ENCODE data around the gene OR6C65.
A peak's percentile ranks its signal among the peaks of the same experiment; 100 is the strongest.
"Not testable (repeated sequence)": the region's sequence is repeated elsewhere in the genome, so short reads cannot be mapped to it uniquely, and the experiment has no call there.

The OR6C65 gene

DNA sequence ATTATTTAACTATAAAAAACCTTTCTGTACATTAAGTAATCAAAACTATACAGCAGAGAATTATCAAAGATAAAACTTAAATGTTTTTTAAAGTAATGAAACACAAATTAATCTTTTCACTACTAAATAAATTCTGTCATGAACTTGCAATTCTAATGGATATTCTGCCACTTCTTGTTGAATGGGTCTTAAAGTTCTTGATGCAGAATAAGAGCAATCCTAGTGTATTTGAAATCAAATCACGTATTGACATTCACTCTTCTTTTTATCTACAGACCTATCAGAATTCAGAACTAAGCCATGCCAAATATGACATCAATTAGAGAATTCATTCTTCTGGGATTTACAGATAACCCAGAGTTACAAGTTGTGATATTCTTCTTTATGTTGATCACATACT, at the start of gene OR6C65:
Gene OR6C65, plus strand, starts transcription at position 301 of the 400 bp plus-strand sequence. Its CDS starts 0 bp downstream, at position 301.
- FAIRE-seq, result no peak

DNA sequence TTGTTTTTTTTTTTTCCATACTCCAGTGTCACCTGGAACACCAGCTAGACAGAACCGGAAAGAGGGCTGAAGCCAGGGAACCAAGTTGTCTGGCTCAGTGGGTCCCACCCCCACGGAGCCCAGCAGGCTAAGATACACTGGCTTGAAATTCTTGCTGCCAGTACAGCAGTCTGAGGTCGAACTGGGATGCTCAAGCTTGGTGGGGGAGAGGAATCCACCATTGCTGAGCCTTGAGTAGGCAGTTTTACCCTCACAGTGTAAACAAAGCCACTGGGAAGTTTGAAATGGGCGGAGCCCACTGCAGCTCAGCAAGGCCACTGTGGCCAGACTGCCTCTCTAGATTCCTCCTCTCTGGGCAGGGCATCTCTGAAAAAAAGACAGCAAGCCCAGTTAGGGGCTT, 45.0 kb upstream of the OR6C65 start:
- not testable (repeated sequence) for FAIRE-seq

- no peak for FAIRE-seq
These were observed 37.7 kb upstream of the OR6C65 start, which contains the start of gene OR6C75 for GRCh38 chr12:55362675-55363074. Gene OR6C75 (plus strand): TSS chr12:55362975. CDS start chr12:55365111, 2,136 bp downstream.

- no peak for FAIRE-seq
These were observed 35.2 kb upstream of the OR6C65 start for GRCh38 chr12:55365086-55365485.

GRCh38 chr12:55372521-55372920, 27.8 kb upstream of the OR6C65 start:
- FAIRE-seq, result peak; percentile 41

GRCh38 chr12:55385891-55386290, 14.4 kb upstream of the OR6C65 start:
- FAIRE-seq, result no peak

- FAIRE-seq, result no peak
These were observed 8.1 kb upstream of the OR6C65 start for GRCh38 chr12:55392032-55392795.

GRCh38 chr12:55396326-55396725, 4.0 kb upstream of the OR6C65 start:
- FAIRE-seq, result no peak

- no peak for FAIRE-seq
These were observed 7.5 kb downstream of the OR6C65 start for GRCh38 chr12:55407866-55408265.

DNA sequence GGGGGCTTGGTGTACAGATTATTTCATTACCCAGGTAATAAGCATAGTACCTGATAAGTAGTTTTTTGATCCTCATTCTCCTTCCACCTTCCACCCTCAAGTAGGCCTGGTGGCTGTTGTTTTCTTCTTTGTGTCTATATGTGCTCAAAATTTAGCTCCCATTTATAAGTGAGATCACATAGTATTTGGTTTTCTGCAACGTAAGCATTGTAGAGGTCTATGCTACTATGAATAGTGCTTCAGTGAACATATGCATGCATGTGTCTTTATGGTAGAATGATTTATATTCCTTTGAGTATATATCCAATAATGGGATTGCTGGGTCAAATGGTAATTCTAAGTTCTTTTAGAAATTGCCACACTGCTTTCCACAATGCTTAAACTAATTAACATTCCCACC, 8.8 kb downstream of the OR6C65 start:
- FAIRE-seq, result not testable (repeated sequence)

GRCh38 chr12:55412138-55412537, 11.8 kb downstream of the OR6C65 start:
- not testable (repeated sequence) for FAIRE-seq

- FAIRE-seq, result not testable (repeated sequence)
These were observed 13.4 kb downstream of the OR6C65 start for GRCh38 chr12:55413498-55414388.

DNA sequence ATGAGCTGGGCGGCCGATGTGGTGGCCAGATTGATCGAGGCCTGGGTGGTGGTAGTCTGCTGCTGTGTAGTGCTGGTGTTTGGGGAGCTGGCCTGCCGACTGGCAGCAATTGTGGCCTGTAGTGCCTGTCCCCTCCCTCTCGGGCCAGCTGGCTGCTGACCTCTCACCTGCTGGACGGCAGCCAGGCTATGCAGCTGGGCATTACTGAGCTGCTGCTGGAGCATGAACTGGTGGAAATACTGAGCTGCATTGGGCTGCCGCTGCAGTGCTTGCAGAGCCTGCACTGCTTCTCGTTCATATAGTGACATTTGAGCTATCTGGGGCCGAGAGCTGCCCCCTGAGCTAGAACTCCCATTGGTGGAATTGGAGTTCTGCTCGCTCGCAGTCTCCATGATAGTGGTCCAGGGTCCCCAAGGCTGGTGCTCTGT, 14.1 kb downstream of the OR6C65 start:
- FAIRE-seq, result not testable (repeated sequence)

GRCh38 chr12:55414889-55415288, 14.6 kb downstream of the OR6C65 start:
- not testable (repeated sequence) for FAIRE-seq

- no peak for FAIRE-seq
These were observed 16.6 kb downstream of the OR6C65 start for GRCh38 chr12:55416961-55417360.

DNA sequence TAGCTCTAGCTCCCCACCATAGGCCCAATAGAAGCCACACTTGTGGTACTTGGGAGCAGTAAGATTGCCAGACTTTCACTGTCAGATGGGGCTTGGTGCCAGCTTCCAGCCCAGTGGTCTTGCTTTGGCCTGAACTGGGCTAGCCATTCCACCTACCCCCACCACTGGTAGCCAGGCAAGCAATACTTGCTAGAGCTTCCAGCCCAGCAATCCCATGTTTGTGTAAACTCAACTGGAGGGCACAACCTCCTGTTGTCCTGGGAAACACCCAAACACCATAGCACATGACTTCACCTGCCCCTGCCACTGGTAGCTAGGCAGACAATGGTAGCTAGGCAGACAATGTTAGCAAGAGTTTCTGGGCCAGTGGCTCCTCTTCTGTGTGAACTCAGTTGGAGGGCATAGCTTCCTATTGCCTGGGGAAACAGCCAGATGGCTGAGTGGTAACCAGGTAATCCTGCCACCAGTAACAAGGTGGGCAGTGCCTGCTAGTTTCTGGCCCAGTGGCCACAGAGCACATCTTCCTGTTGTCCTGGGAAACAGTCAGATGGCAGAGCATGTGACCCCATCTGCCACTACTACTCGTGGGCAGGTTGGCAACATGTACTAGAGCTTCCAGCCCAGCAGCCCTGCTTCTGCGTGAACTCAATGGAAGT, 20.1 kb downstream of the OR6C65 start:
- FAIRE-seq, result no peak

DNA sequence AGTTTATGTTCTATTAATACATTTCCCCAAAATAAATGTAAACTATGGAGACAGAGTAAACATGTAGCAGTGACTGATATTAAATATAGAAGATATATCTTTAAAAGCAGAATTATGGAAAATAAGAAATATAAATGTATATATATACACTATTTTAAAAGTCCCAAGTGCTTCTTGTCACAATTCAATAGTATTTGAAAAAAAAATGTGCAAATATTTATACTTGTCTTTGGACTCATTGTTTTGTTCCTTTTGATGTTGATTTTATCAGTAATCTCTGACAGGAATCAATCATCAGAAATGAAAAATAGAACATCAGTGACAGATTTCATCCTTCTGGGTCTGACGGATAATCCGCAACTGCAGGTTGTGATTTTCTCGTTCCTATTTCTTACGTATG, 25.6 kb downstream of the OR6C65 start, which contains the start of gene OR6C76:
Gene OR6C76, plus strand, starts transcription at position 301 of the 400 bp plus-strand sequence. Its CDS starts 0 bp downstream, at position 301.
- FAIRE-seq, result no peak

DNA sequence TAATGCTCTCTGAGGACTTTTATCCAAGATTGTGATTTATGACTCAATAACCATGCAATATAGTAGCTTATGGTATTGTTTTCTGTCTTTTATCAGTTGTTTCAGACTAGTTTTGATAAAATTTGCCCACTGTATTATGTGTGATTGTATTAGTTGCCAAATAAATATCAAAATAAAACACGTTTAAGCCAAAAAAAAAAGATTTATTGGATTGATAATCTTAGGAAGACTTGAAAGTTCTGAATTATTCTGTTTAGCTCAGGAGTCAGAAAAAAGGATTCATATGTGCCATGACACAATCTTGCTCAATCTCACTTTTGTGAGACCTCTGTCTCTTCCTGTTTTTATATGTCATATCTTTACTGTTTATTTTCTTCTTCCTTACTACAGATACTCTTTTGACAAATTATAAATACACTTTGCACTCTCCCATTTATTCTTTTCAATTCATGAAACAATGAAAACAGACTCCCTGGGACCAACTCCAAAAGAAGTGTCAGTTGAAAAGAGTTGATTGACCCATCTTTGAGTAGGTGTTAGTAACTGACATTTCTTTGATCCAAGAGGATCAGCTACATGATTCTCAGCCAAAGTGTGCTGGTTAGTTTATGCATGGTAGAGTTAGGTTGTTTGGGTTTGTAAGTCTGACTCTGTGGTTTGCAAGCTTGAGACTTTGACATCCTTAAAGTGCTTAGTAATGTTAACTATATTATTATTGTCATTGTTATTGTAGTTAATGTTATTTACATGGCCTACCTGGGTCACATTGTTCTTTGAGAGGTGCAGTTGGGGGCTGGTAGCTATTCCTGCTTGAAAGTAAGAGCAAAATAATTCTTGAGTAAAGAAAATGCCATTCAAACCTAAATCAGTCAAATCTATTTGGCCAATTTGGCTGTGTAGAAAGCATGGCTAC, 28.3 kb downstream of the OR6C65 start:
- FAIRE-seq, result no peak

GRCh38 chr12:55441233-55441632, 40.9 kb downstream of the OR6C65 start:
- FAIRE-seq, result not testable (repeated sequence)

DNA sequence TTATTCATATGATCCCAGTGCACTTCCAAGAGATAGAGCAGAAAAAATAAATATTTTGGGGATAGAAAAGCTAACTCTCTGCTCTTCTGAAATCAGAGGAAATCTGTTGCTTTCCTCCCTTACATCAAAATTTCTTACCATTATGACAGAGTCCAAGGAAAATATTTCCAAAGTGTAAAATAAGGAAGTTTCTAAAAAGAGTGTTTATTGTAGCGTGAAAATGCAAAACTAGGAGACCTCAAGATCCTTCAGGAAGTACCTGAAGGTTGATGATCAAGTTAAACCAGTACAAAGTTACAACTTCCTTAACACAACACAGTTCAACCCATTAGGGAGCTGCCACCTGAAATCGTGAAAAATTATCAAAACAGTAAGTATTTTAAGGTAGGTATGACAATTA, 43.4 kb downstream of the OR6C65 start, which contains the start of gene OR6C2:
Gene OR6C2, plus strand, starts transcription at position 301 of the 400 bp plus-strand sequence. CDS start 8,138 bp downstream, outside the sequence.
- FAIRE-seq, result no peak

DNA sequence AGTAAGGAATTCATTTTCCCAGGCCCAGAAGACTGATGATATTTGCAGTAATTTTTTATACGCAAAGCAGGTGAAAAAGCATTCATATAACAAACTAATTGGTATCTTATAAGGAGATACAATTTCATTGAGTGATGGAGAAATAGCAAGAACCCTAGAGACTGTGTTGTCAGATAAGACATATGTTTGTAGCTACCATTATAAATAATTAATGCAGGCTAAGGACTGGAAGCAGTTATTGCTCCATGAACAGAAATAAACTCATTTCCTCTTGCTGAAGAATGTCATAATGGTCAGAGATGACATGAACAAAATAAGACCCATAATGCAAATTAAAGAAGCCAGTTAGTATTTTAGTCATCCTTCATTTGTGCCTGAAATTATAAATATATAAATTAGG, 45.0 kb downstream of the OR6C65 start:
- no peak for FAIRE-seq

- no peak for FAIRE-seq
These were observed 46.0 kb downstream of the OR6C65 start for GRCh38 chr12:55446326-55446725.

All from colon (tissue), 2 donors.